K562 (cell line): ENCODE results near the gene TCF15. TPM values are rescaled to one million over a fixed set of nuclear protein-coding genes. Genes with fewer than 3 reads are reported as not detected.

Source experiments
- DMBX1 ChIP-seq: fragments of 250-450 bp; sonication (Bioruptor Pico); IDR thresholded peaks from 2 replicates; pipeline ENCODE4 v1.8.0; 2022; ENCODE audit warnings: inconsistent platforms, mild to moderate bottlenecking, moderate library complexity, borderline replicate concordance
- EP400 ChIP-seq: fragments of 450-650 bp; IDR thresholded peaks from 2 replicates; pipeline ENCODE4 v1.6.1; 2017; ENCODE audit warnings: antibody characterized with exemption, mild to moderate bottlenecking, moderate library complexity
- MYC ChIP-seq, 2 experiments: fragments of 250-450 bp in 1 of 2; sonication (Bioruptor Pico) in 1 of 2; IDR thresholded peaks; 2 replicates each; pipeline versions ENCODE4 v1.5.1 to v1.6.1; 2012 to 2021; ENCODE audit warnings: low read depth in 2 of 2, borderline replicate concordance in 1 of 2, improper control_type of control experiment in 1 of 2, low read length in 1 of 2, mild to moderate bottlenecking in 1 of 2, moderate library complexity in 1 of 2
- NBN ChIP-seq: fragments of 450-650 bp; IDR thresholded peaks from 2 replicates; pipeline ENCODE4 v1.6.1; 2016; ENCODE audit warnings: low read depth, mild to moderate bottlenecking
- TGIF2 ChIP-seq: sonication (generic); formaldehyde crosslinking; IDR thresholded peaks from 2 replicates; pipeline ENCODE4 v1.8.1; 2022; ENCODE audit warnings: mild to moderate bottlenecking, missing genetic modification reagents, moderate library complexity
- ZNF639 ChIP-seq, 2 experiments: fragments of 200-800 bp in 1 of 2; sonication (Bioruptor generic) in 1 of 2; sonication (generic) in 1 of 2; formaldehyde crosslinking in 1 of 2; IDR thresholded peaks in 1 of 2; conservative IDR thresholded peaks in 1 of 2; 2 replicates each; pipeline versions ENCODE4 v1.5.0 to v1.6.1; 2016 to 2020; ENCODE audit warnings: missing compliant biosample characterization in 1 of 2, missing genetic modification characterization in 1 of 2, missing genetic modification reagents in 1 of 2
- polyA plus RNA-seq, 8 experiments: library from polyadenylated mRNA; depleted of rRNA in 4 of 8; stranded (reverse) in 5 of 8; unstranded in 3 of 8; fragments of >200 nt; fragmentation: Nextera tagmentation in 2 of 8; fragmentation: Illumina TruSeq in 1 of 8; extraction: Ambion mirVana in 2 of 8; extraction: Trizol in 1 of 8; gene quantifications; 2 replicates each; pipeline versions ENCODE4 v1.2.1 to v1.2.3, GENCODE V29; 2011 to 2014; ENCODE audit warnings: inconsistent platforms in 1 of 8, missing spikeins in 1 of 8
- total RNA-seq, 7 experiments: library from RNA; depleted of rRNA in 6 of 7; stranded (reverse); fragments of >200 nt in 6 of 7; fragmentation: Illumina TruSeq in 2 of 7; extraction: Trizol in 2 of 7; gene quantifications; 2 replicates each; pipeline versions ENCODE4 v1.2.1 to v1.2.3, GENCODE V29; 2011 to 2021; ENCODE audit warnings: low replicate concordance in 1 of 7
- TF ChIP-seq, protein P1 (sequence below), 2 experiments: fragments of 450-650 bp; formaldehyde crosslinking in 1 of 2; IDR thresholded peaks; 2 replicates each; pipeline versions ENCODE4 v1.4.0 to v1.6.1; 2014 to 2020; ENCODE audit warnings: mild to moderate bottlenecking in 2 of 2, borderline replicate concordance in 1 of 2, low read depth in 1 of 2
- TF ChIP-seq, protein P2 (sequence below): fragments of 450-650 bp; IDR thresholded peaks from 2 replicates; pipeline ENCODE4 v1.6.1; 2017; ENCODE audit warnings: antibody characterized with exemption, mild to moderate bottlenecking
- TF ChIP-seq, protein P3 (sequence below), 2 experiments: fragments of 450-650 bp in 1 of 2; sonication (generic) in 1 of 2; formaldehyde crosslinking in 1 of 2; IDR thresholded peaks in 1 of 2; conservative IDR thresholded peaks in 1 of 2; 2 replicates each; pipeline versions ENCODE4 v1.6.1 to v1.8.1; 2016 to 2023; ENCODE audit warnings: mild to moderate bottlenecking in 2 of 2, moderate library complexity in 2 of 2, inconsistent platforms in 1 of 2, missing genetic modification reagents in 1 of 2

The TCF15 gene
- total and polyA plus RNA-seq, 9 of the 15 experiments (the other 6 are each of a cell fraction or from before 2014, with no cell fraction given): 0.04 to 5.0 (median 1.2) TPM

GRCh38 chr20:577167-577791 lies 32.8 kb downstream of the TCF15 start (continued):
- TF ChIP-seq, protein P1, sequence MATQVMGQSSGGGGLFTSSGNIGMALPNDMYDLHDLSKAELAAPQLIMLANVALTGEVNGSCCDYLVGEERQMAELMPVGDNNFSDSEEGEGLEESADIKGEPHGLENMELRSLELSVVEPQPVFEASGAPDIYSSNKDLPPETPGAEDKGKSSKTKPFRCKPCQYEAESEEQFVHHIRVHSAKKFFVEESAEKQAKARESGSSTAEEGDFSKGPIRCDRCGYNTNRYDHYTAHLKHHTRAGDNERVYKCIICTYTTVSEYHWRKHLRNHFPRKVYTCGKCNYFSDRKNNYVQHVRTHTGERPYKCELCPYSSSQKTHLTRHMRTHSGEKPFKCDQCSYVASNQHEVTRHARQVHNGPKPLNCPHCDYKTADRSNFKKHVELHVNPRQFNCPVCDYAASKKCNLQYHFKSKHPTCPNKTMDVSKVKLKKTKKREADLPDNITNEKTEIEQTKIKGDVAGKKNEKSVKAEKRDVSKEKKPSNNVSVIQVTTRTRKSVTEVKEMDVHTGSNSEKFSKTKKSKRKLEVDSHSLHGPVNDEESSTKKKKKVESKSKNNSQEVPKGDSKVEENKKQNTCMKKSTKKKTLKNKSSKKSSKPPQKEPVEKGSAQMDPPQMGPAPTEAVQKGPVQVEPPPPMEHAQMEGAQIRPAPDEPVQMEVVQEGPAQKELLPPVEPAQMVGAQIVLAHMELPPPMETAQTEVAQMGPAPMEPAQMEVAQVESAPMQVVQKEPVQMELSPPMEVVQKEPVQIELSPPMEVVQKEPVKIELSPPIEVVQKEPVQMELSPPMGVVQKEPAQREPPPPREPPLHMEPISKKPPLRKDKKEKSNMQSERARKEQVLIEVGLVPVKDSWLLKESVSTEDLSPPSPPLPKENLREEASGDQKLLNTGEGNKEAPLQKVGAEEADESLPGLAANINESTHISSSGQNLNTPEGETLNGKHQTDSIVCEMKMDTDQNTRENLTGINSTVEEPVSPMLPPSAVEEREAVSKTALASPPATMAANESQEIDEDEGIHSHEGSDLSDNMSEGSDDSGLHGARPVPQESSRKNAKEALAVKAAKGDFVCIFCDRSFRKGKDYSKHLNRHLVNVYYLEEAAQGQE (IDR thresholded peaks at IDR 0.05; ENCODE audit: borderline replicate concordance): peak; percentile 26
- TF ChIP-seq, protein P1 (CRISPR knock-in tag; IDR thresholded peaks at IDR 0.05; ENCODE audit: low read depth): no peak
- TF ChIP-seq ZNF639 (CRISPR knock-in tag; conservative IDR thresholded peaks at IDR 0.05 in 1 of 2, IDR thresholded peaks at IDR 0.05 in 1 of 2) (0 out of 4 replicates have a peak, but pooled peaks of 1 of the 2 experiments have one; percentile 28), EP400 (peak; percentile 69), TGIF2 (no peak), NBN (0 out of 2 replicates have a peak, but pooled peaks have one; percentile 53), DMBX1 (peak; percentile 44; the same call in 1 of the 2 replicates), MYC (IDR thresholded peaks at IDR 0.05; ENCODE audit: low read depth, low read length) (peak; percentile 17; the same call in 1 of the 2 replicates), MYC (CRISPR knock-in tag; IDR thresholded peaks at IDR 0.05; ENCODE audit: borderline replicate concordance, low read depth) (no peak)
- TF ChIP-seq, protein P2, sequence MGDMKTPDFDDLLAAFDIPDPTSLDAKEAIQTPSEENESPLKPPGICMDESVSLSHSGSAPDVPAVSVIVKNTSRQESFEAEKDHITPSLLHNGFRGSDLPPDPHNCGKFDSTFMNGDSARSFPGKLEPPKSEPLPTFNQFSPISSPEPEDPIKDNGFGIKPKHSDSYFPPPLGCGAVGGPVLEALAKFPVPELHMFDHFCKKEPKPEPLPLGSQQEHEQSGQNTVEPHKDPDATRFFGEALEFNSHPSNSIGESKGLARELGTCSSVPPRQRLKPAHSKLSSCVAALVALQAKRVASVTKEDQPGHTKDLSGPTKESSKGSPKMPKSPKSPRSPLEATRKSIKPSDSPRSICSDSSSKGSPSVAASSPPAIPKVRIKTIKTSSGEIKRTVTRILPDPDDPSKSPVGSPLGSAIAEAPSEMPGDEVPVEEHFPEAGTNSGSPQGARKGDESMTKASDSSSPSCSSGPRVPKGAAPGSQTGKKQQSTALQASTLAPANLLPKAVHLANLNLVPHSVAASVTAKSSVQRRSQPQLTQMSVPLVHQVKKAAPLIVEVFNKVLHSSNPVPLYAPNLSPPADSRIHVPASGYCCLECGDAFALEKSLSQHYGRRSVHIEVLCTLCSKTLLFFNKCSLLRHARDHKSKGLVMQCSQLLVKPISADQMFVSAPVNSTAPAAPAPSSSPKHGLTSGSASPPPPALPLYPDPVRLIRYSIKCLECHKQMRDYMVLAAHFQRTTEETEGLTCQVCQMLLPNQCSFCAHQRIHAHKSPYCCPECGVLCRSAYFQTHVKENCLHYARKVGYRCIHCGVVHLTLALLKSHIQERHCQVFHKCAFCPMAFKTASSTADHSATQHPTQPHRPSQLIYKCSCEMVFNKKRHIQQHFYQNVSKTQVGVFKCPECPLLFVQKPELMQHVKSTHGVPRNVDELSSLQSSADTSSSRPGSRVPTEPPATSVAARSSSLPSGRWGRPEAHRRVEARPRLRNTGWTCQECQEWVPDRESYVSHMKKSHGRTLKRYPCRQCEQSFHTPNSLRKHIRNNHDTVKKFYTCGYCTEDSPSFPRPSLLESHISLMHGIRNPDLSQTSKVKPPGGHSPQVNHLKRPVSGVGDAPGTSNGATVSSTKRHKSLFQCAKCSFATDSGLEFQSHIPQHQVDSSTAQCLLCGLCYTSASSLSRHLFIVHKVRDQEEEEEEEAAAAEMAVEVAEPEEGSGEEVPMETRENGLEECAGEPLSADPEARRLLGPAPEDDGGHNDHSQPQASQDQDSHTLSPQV: peak; percentile 89
- TF ChIP-seq, protein P3, sequence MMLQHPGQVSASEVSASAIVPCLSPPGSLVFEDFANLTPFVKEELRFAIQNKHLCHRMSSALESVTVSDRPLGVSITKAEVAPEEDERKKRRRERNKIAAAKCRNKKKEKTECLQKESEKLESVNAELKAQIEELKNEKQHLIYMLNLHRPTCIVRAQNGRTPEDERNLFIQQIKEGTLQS (IDR thresholded peaks at IDR 0.05): peak; percentile 87
- TF ChIP-seq, protein P3 (CRISPR knock-in tag; conservative IDR thresholded peaks at IDR 0.05): no peak
